ENCODE measurements around the gene LRMDA. TPM values are rescaled to one million over a fixed set of nuclear protein-coding genes. Genes with fewer than 3 reads are reported as not detected.

LRMDA gene
- total RNA-seq, 3 donors from 2014 or later: 8.3 to 17.1 (median 11.1) TPM

- intact Hi-C loops (cut with DNase I; ENCODE audit: low total_unique reads): loop anchor here (5.0 kb wide), 1 partner anchor 1012 kb away; no protein-coding TSS in a partner anchor
- DNase-seq (ENCODE audit: low spot score in 2 of 2): no peak
- no peaks in the 10 kb centered on the region for H3K27me3 ChIP-seq
- peaks cover 0 to 11% of the 10 kb centered on the region in 2 donors for H3K9me3 ChIP-seq
- H3K27ac ChIP-seq: no peak overlapping the region
- TF ChIP-seq, protein P1, sequence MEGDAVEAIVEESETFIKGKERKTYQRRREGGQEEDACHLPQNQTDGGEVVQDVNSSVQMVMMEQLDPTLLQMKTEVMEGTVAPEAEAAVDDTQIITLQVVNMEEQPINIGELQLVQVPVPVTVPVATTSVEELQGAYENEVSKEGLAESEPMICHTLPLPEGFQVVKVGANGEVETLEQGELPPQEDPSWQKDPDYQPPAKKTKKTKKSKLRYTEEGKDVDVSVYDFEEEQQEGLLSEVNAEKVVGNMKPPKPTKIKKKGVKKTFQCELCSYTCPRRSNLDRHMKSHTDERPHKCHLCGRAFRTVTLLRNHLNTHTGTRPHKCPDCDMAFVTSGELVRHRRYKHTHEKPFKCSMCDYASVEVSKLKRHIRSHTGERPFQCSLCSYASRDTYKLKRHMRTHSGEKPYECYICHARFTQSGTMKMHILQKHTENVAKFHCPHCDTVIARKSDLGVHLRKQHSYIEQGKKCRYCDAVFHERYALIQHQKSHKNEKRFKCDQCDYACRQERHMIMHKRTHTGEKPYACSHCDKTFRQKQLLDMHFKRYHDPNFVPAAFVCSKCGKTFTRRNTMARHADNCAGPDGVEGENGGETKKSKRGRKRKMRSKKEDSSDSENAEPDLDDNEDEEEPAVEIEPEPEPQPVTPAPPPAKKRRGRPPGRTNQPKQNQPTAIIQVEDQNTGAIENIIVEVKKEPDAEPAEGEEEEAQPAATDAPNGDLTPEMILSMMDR (IDR thresholded peaks at IDR 0.05): no peak
- TF ChIP-seq POLR2A (IDR thresholded peaks at IDR 0.05): no peak
- H3K36me3 ChIP-seq: no peaks in the 10 kb centered on the region
- H3K4me3 ChIP-seq: no peak overlapping the region
- no peaks in the 10 kb centered on the region for H3K4me1 ChIP-seq
These were observed 253.8 kb downstream of the LRMDA start for GRCh38 chr10:75685187-75685586.

DNA sequence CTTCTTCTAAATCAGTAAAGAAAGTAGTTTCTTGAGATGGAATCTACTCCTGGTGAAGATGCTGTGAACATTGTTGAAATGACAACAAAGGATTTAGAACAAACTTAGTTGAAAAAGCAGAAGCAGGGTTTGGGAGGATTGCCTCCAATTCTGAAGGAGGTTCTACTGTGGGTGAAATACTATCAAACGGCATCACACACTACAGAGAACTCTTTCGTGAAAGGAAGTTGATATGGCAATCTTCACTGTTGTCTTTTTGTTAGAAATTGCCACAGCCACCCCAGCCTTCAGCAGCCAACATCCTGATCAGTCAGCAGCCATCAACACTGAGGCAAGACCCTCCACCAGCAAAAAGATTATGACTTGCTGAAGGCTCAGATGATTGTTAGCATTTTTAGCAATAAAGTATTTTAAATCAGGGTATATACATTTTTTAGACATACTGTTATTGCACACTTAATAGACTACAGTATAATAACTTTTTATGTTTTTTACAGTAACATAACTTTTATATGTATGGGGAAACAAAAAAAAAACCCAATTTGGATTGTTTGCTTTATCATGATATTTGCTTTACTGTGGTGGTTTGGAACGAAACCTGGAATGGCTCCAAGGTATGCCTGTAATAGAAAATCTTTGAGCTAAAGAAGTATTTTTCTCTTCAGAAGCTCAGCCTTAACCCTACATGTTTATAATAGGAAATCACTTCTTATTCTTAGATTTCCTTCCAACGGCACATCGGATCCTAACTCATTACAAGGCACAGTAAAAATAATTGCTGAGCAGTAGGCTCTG lies 257.3 kb downstream of the LRMDA start:
- TF ChIP-seq, protein P1 (IDR thresholded peaks at IDR 0.05): no peak
- TF ChIP-seq POLR2AphosphoS5 (IDR thresholded peaks at IDR 0.05): no peak
- TF ChIP-seq POLR2A (IDR thresholded peaks at IDR 0.05): no peak
- Histone ChIP-seq H3K27me3 (no peaks in the 10 kb centered on the region), H3K27ac (no peak overlapping the region), H3K36me3 (no peaks in the 10 kb centered on the region), H3K4me3 (no peak overlapping the region), H3K9me3 (peaks cover 0 to 11% of the 10 kb centered on the region in 2 donors), H3K4me1 (no peaks in the 10 kb centered on the region)
- intact Hi-C loops (cut with DNase I; ENCODE audit: low total_unique reads): loop anchor here (5.0 kb wide), 1 partner anchor 1009 kb away; no protein-coding TSS in a partner anchor
- DNase-seq (ENCODE audit: low spot score in 2 of 2): no peak

GRCh38 chr10:75693489-75693888 lies 262.1 kb downstream of the LRMDA start:
- intact Hi-C loops (cut with DNase I; ENCODE audit: low total_unique reads): no loop called here
- no peak for DNase-seq (ENCODE audit: low spot score in 2 of 2)
- H3K4me1 ChIP-seq: no peaks in the 10 kb centered on the region
- TF ChIP-seq, protein P1 (IDR thresholded peaks at IDR 0.05): no peak
- TF ChIP-seq POLR2AphosphoS5 (IDR thresholded peaks at IDR 0.05) (no peak), POLR2A (IDR thresholded peaks at IDR 0.05) (no peak)
- H3K4me3 ChIP-seq: no peak overlapping the region
- H3K27me3 ChIP-seq: no peaks in the 10 kb centered on the region
- H3K36me3 ChIP-seq: no peaks in the 10 kb centered on the region
- H3K9me3 ChIP-seq: peaks cover 0 to 6% of the 10 kb centered on the region in 2 donors
- no peak overlapping the region for H3K27ac ChIP-seq

DNA sequence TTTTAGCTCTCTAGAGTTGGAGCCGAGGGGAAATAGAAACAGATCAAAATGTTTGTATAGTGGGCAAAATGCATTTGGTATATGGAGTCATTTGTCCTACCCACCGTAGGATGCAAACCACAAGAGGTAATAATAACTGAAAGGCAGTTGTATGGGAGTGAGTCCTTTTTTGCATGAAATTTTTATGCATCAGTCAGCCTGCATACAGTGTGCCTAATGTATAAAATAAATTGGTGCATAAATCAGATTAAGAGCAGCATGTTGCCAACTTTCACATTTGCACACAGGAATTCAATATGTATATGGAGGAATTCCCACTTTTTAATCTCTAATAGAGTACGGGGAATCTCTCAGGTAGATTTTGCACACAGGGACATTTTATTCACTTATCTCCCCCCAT lies 262.8 kb downstream of the LRMDA start:
- Histone ChIP-seq H3K27ac (no peak overlapping the region), H3K4me1 (no peaks in the 10 kb centered on the region), H3K27me3 (no peaks in the 10 kb centered on the region), H3K4me3 (no peak overlapping the region), H3K9me3 (peaks cover 0 to 6% of the 10 kb centered on the region in 2 donors), H3K36me3 (no peaks in the 10 kb centered on the region)
- DNase-seq (ENCODE audit: low spot score in 2 of 2): no peak
- intact Hi-C loops (cut with DNase I; ENCODE audit: low total_unique reads): no loop called here
- TF ChIP-seq, protein P1 (IDR thresholded peaks at IDR 0.05): no peak
- TF ChIP-seq POLR2A (IDR thresholded peaks at IDR 0.05) (no peak), POLR2AphosphoS5 (IDR thresholded peaks at IDR 0.05) (no peak)

GRCh38 chr10:75694790-75695189 lies 263.4 kb downstream of the LRMDA start:
- H3K4me1 ChIP-seq: no peaks in the 10 kb centered on the region
- H3K27me3 ChIP-seq: no peaks in the 10 kb centered on the region
- TF ChIP-seq POLR2AphosphoS5 (IDR thresholded peaks at IDR 0.05): no peak
- TF ChIP-seq, protein P1 (IDR thresholded peaks at IDR 0.05): no peak
- TF ChIP-seq POLR2A (IDR thresholded peaks at IDR 0.05): no peak
- DNase-seq (ENCODE audit: low spot score in 2 of 2): no peak
- H3K36me3 ChIP-seq: no peaks in the 10 kb centered on the region
- H3K27ac ChIP-seq: no peak overlapping the region
- intact Hi-C loops (cut with DNase I; ENCODE audit: low total_unique reads): no loop called here
- H3K9me3 ChIP-seq: peaks cover 0 to 6% of the 10 kb centered on the region in 2 donors
- no peak overlapping the region for H3K4me3 ChIP-seq
